SK-N-SH (cell line): Measurements from ENCODE around the gene ACKR3. TPM values are rescaled to one million over a fixed set of nuclear protein-coding genes. Genes with fewer than 3 reads are reported as not detected.

Source experiments
- CTCF ChIA-PET: fragments of 300-600, 350-600 bp; formaldehyde crosslinking; extraction: SDS; loops from one replicate; lab custom pipeline; 2021; lab: Yijun Ruan, JAX
- POLR2A ChIA-PET: fragments of 350-600 bp; sonication (Branson Sonifier 250); formaldehyde crosslinking; extraction: SDS; loops from one replicate; lab custom pipeline; 2020; ENCODE audit warnings: antibody characterized with exemption, inconsistent platforms; lab: Yijun Ruan, JAX
- DNase-seq: peaks from one replicate; pipeline ENCODE4 v3.0.0; 2012
- H2AFZ ChIP-seq: fragments of 200-600 bp; sonication (generic); 2 replicates; pipeline ENCODE4 v1.8.1; 2016; ENCODE audit warnings: antibody characterized with exemption, mild to moderate bottlenecking, low read depth
- H3F3A ChIP-seq: fragments of 200-600 bp; sonication (generic); replicated peaks from 2 replicates; pipeline ENCODE3; 2016; ENCODE audit warnings: antibody characterized with exemption, mild to moderate bottlenecking; ENCODE audit not compliant: insufficient read depth
- H3K27ac ChIP-seq, 2 experiments: fragments of 200-500 bp in 1 of 2; fragments of 200-600 bp in 1 of 2; sonication (Bioruptor generic) in 1 of 2; sonication (generic), shearing (Covaris generic) in 1 of 2; 2 replicates each; pipeline versions ENCODE4 v1.5.1 to v1.6.1; 2014 to 2016; ENCODE audit warnings: low read depth in 2 of 2, inconsistent platforms in 1 of 2, low read length in 1 of 2, mild to moderate bottlenecking in 1 of 2, mixed read lengths in 1 of 2
- H3K27me3 ChIP-seq: fragments of 200-600 bp; sonication (generic), shearing (Covaris generic); 2 replicates; pipeline ENCODE4 v1.6.1; 2016; ENCODE audit warnings: mixed run types; ENCODE audit not compliant: insufficient read depth
- H3K36me3 ChIP-seq, 2 experiments: fragments of 200-500 bp in 1 of 2; fragments of 200-600 bp in 1 of 2; sonication (Bioruptor generic) in 1 of 2; sonication (generic) in 1 of 2; replicated peaks in 1 of 2; 2 replicates each; pipeline versions ENCODE3 to v1.5.1; 2014 to 2016; ENCODE audit warnings: low read length in 1 of 2, mild to moderate bottlenecking in 1 of 2; ENCODE audit not compliant: insufficient read depth in 2 of 2, control insufficient read depth in 1 of 2
- H3K4me1 ChIP-seq, 2 experiments: fragments of 200-500 bp in 1 of 2; fragments of 200-600 bp in 1 of 2; sonication (Bioruptor generic) in 1 of 2; sonication (generic), shearing (Covaris generic) in 1 of 2; 2 replicates each; pipeline versions ENCODE4 v1.5.1 to v1.6.1; 2014 to 2016; ENCODE audit warnings: low read depth in 1 of 2, low read length in 1 of 2, mixed run types in 1 of 2; ENCODE audit not compliant: insufficient read depth in 2 of 2, control insufficient read depth in 1 of 2
- H3K4me2 ChIP-seq: fragments of 200-600 bp; sonication (generic), shearing (Covaris generic); 2 replicates; pipeline ENCODE4 v1.6.1; 2017; ENCODE audit warnings: mixed run types
- H3K4me3 ChIP-seq, 2 experiments: fragments of 200-500 bp in 1 of 2; fragments of 200-600 bp in 1 of 2; sonication (Bioruptor generic) in 1 of 2; sonication (generic), shearing (Covaris generic) in 1 of 2; 2 replicates each; pipeline versions ENCODE4 v1.5.1 to v1.8.1; 2014 to 2016; ENCODE audit warnings: low read depth in 2 of 2, inconsistent platforms in 1 of 2, low read length in 1 of 2, mild to moderate bottlenecking in 1 of 2, mixed read lengths in 1 of 2, moderate library complexity in 1 of 2
- H3K79me2 ChIP-seq: fragments of 200-600 bp; sonication (generic); 2 replicates; pipeline ENCODE4 v1.8.1; 2017; ENCODE audit warnings: mild to moderate bottlenecking; ENCODE audit not compliant: insufficient read depth
- H3K9ac ChIP-seq: fragments of 200-600 bp; sonication (generic); 2 replicates; pipeline ENCODE4 v1.6.1; 2017; ENCODE audit warnings: mixed run types
- H3K9me2 ChIP-seq: fragments of 200-600 bp; sonication (generic); 2 replicates; pipeline ENCODE4 v1.6.1; 2017; ENCODE audit warnings: mixed run types
- H3K9me3 ChIP-seq: fragments of 200-600 bp; sonication (generic); 2 replicates; pipeline ENCODE4 v1.6.1; 2017; ENCODE audit warnings: mixed run types, mild to moderate bottlenecking, moderate library complexity
- H4K20me1 ChIP-seq: fragments of 200-600 bp; sonication (generic); 2 replicates; pipeline ENCODE4 v1.6.1; 2017; ENCODE audit warnings: mild to moderate bottlenecking, mixed run types; ENCODE audit not compliant: insufficient read depth
- CHD2 ChIP-seq: fragments of 150-350 bp; IDR thresholded peaks from 2 replicates; pipeline ENCODE4 v1.6.1; 2018; ENCODE audit warnings: low read length; ENCODE audit not compliant: partially characterized antibody
- ELF1 ChIP-seq: IDR thresholded peaks from 2 replicates; pipeline ENCODE4 v1.4.0; 2012
- EP300 ChIP-seq, 2 experiments: IDR thresholded peaks; 2 replicates each; pipeline versions ENCODE4 v1.4.0 to v1.6.1; 2012; ENCODE audit warnings: borderline replicate concordance in 1 of 2, low read depth in 1 of 2, low read length in 1 of 2
- EZH2phosphoT487 ChIP-seq: fragments of 200-600 bp; sonication (generic); IDR thresholded peaks from 2 replicates; pipeline ENCODE4 v1.6.1; 2017; ENCODE audit warnings: low read depth, mixed run types, mild to moderate bottlenecking, antibody characterized with exemption, moderate library complexity, borderline replicate concordance
- FOXJ3 ChIP-seq: sonication (generic); formaldehyde crosslinking; IDR thresholded peaks from 2 replicates; pipeline ENCODE4 v1.5.1; 2020; ENCODE audit warnings: mild to moderate bottlenecking, missing genetic modification reagents
- FOXM1 ChIP-seq: IDR thresholded peaks from 2 replicates; pipeline ENCODE4 v1.4.0; 2012; ENCODE audit warnings: low read depth, mild to moderate bottlenecking
- GATA2 ChIP-seq: sonication (generic); formaldehyde crosslinking; IDR thresholded peaks from 2 replicates; pipeline ENCODE4 v1.5.0; 2020; ENCODE audit warnings: mild to moderate bottlenecking, missing genetic modification reagents
- IRF3 ChIP-seq: fragments of 150-350 bp; IDR thresholded peaks from 2 replicates; pipeline ENCODE4 v1.6.1; 2016; ENCODE audit warnings: mild to moderate bottlenecking, low read depth, low read length
- JUND ChIP-seq: IDR thresholded peaks from 2 replicates; pipeline ENCODE4 v1.4.0; 2012
- MXI1 ChIP-seq: IDR thresholded peaks from 2 replicates; pipeline ENCODE4 v1.6.1; 2012; ENCODE audit warnings: mild to moderate bottlenecking, low read depth, low read length, improper control_type of control experiment
- RAD21 ChIP-seq: IDR thresholded peaks from 2 replicates; pipeline ENCODE4 v1.6.1; 2012; ENCODE audit warnings: mild to moderate bottlenecking, low read length
- REST ChIP-seq: IDR thresholded peaks from 2 replicates; pipeline ENCODE4 v1.6.1; 2012; ENCODE audit warnings: mild to moderate bottlenecking, low read depth, low read length, moderate library complexity
- RFX5 ChIP-seq: IDR thresholded peaks from 2 replicates; pipeline ENCODE4 v1.6.1; 2012; ENCODE audit warnings: mild to moderate bottlenecking, improper control_type of control experiment, low read length
- RXRA ChIP-seq: IDR thresholded peaks from 2 replicates; pipeline ENCODE4 v1.4.0; 2012; ENCODE audit warnings: low read depth, mild to moderate bottlenecking, borderline replicate concordance
- TCF12 ChIP-seq: IDR thresholded peaks from 2 replicates; pipeline ENCODE4 v1.4.0; 2012
- TEAD4 ChIP-seq: IDR thresholded peaks from 2 replicates; pipeline ENCODE4 v1.4.0; 2012; ENCODE audit warnings: mild to moderate bottlenecking, borderline replicate concordance; ENCODE audit not compliant: insufficient read depth
- USF1 ChIP-seq: IDR thresholded peaks from 2 replicates; pipeline ENCODE4 v1.4.0; 2012; ENCODE audit warnings: low read depth, borderline replicate concordance
- YY1 ChIP-seq: IDR thresholded peaks from 2 replicates; pipeline ENCODE4 v1.4.0; 2012; ENCODE audit warnings: low read depth, mild to moderate bottlenecking
- ZBTB33 ChIP-seq: IDR thresholded peaks from 2 replicates; pipeline ENCODE4 v1.4.0; 2012; ENCODE audit warnings: low read depth, borderline replicate concordance
- WGBS: methylation state at CpG from one replicate; pipeline ENCODE4 v1.1.6; 2017; ENCODE audit warnings: low lambda C conversion rate; 5-methylcytosine and 5-hydroxymethylcytosine counted together
- polyA plus RNA-seq, 3 experiments: library from polyadenylated mRNA; depleted of rRNA; stranded (reverse); fragments of >200 nt; gene quantifications; 2 replicates each; pipeline ENCODE4 v1.2.3, GENCODE V29; 2012

The ACKR3 gene
- polyA plus RNA-seq, 1 of the 3 experiments (the other 2 are of a cell fraction): not detected

GRCh38 chr2:236523249-236523648 lies 46.4 kb upstream of the ACKR3 start:
- no peak overlapping the region for H3K9ac ChIP-seq
- H3K36me3 ChIP-seq: no peaks in the 10 kb centered on the region
- no peak overlapping the region for H3K27ac ChIP-seq
- H3K79me2 ChIP-seq: no peaks in the 10 kb centered on the region
- H3F3A ChIP-seq: no peaks in the 10 kb centered on the region
- POLR2A ChIA-PET: no interaction called here
- peaks cover 5% of the 10 kb centered on the region for H3K27me3 ChIP-seq
- DNase-seq: no peak
- no peak for TF ChIP-seq ELF1
- no peak for TF ChIP-seq ZBTB33
- TF ChIP-seq TCF12: no peak
- TF ChIP-seq RFX5: no peak
- TF ChIP-seq FOXM1: no peak
- no peak for TF ChIP-seq YY1
- no peak for TF ChIP-seq EZH2phosphoT487
- no peak for TF ChIP-seq CHD2
- TF ChIP-seq TEAD4: no peak
- no peak for TF ChIP-seq FOXJ3 (CRISPR knock-in tag)
- TF ChIP-seq EP300 (IDR thresholded peaks at IDR 0.05; ENCODE audit: borderline replicate concordance in 1 of 2, low read depth in 1 of 2, low read length in 1 of 2): no peak
- no peak for TF ChIP-seq RAD21
- TF ChIP-seq JUND: no peak
- no peak for TF ChIP-seq IRF3
- TF ChIP-seq GATA2 (CRISPR knock-in tag): no peak
- no peak overlapping the region for H3K4me2 ChIP-seq
- no peak overlapping the region for H3K4me3 ChIP-seq
- H3K4me1 ChIP-seq: no peaks in the 10 kb centered on the region
- CTCF ChIA-PET: interaction anchor here (1.2 to 3.0 kb wide), 2 partner anchors 11 to 170 kb away, joined by 3 to 13 read pairs; no protein-coding TSS in a partner anchor
- H3K9me2 ChIP-seq: no peaks in the 10 kb centered on the region
- H3K9me3 ChIP-seq: no peaks in the 10 kb centered on the region
- H4K20me1 ChIP-seq: no peaks in the 10 kb centered on the region
- H2AFZ ChIP-seq: no peak overlapping the region

GRCh38 chr2:236525411-236525997 lies 44.1 kb upstream of the ACKR3 start:
- WGBS: 40% methylated on average over 8 of the region's 8 CpGs
- no peak overlapping the region for H3K4me3 ChIP-seq
- no peaks in the 10 kb centered on the region for H4K20me1 ChIP-seq
- POLR2A ChIA-PET: no interaction called here
- CTCF ChIA-PET: interaction anchor here (3.0 kb wide), 1 partner anchor 13 kb away, joined by 13 read pairs; no protein-coding TSS in a partner anchor
- H3K4me2 ChIP-seq: no peak overlapping the region
- H3F3A ChIP-seq: no peaks in the 10 kb centered on the region
- H3K27ac ChIP-seq: no peak overlapping the region
- no peak overlapping the region for H3K9ac ChIP-seq
- no peaks in the 10 kb centered on the region for H3K36me3 ChIP-seq
- DNase-seq: no peak
- H3K27me3 ChIP-seq: peaks cover 5% of the 10 kb centered on the region
- H3K9me2 ChIP-seq: no peaks in the 10 kb centered on the region
- TF ChIP-seq MXI1 (no peak), TCF12 (no peak), USF1 (no peak), REST (no peak), RAD21 (no peak), RXRA (no peak), FOXJ3 (CRISPR knock-in tag) (no peak), EP300 (IDR thresholded peaks at IDR 0.05; ENCODE audit: borderline replicate concordance in 1 of 2, low read depth in 1 of 2, low read length in 1 of 2) (no peak)
- no peak overlapping the region for H2AFZ ChIP-seq
- no peaks in the 10 kb centered on the region for H3K4me1 ChIP-seq
- H3K79me2 ChIP-seq: no peaks in the 10 kb centered on the region
- H3K9me3 ChIP-seq: no peaks in the 10 kb centered on the region
